ENCODE measurements around the gene CNNM3.

DNA sequence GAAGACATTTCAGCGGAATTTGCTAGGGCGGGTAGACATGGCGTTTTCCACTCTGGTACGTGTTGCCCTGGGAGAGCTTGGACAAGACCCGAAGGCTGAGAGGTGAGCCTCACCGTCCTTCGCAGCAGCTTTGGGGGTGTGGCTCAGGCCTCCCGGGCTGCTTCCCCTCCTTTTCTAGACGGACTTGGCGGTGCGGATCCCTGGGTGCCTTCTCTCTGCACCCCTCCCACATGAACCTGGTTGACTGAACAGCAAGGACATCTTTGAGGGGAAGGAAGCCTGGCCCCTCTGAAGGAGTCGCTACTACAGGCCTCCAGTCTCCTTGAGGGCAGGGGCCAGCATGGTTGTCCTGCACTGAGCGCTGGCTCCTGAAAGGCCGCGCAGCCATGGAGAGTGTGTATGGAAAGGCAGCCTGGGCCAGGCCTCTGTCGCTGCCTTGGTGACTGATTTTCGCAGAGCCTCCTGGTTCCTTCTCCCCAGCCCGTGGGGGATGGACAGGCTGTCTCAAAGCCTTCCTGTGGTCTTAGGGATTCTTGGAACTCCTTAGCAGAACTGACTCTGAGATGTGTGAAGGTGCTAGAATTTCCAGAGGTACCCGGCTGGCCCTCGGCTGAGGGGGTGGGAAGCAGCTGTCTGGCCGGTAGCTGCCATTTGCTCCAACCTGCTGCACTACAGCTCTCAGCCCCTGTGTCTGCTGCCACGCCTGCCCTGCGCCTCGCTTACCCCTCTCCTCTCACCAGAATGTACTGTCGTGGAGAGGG, 45.4 kb upstream of the CNNM3 start:
- TF ChIP-seq CTCF (IDR thresholded peaks at IDR 0.05; ENCODE audit: low read depth, low read length) (no peak), EZH2phosphoT487 (IDR thresholded peaks at IDR 0.05; ENCODE audit: low read depth) (no peak)
